Measurements from ENCODE around the gene LYZL1. TPM values are rescaled to one million over a fixed set of nuclear protein-coding genes. Genes with fewer than 3 reads are reported as not detected.
A peak's percentile ranks its signal among the peaks of the same experiment; 100 is the strongest.
"Not testable (repeated sequence)": the region's sequence is repeated elsewhere in the genome, so short reads cannot be mapped to it uniquely, and the experiment has no call there.

LYZL1 gene
- total RNA-seq, 3 donors from 2014 or later: not detected

- intact Hi-C loops (cut with DNase I; ENCODE audit: low total_unique reads): no loop called here
- TF ChIP-seq POLR2AphosphoS5 (IDR thresholded peaks at IDR 0.05) (no peak), CTCF (IDR thresholded peaks at IDR 0.05) (no peak), POLR2A (IDR thresholded peaks at IDR 0.05) (no peak)
Observed at GRCh38 chr10:29319205-29319781, 30.4 kb downstream of the LYZL1 start.

GRCh38 chr10:29320680-29321121 is 31.8 kb downstream of the LYZL1 start:
- intact Hi-C loops (cut with DNase I; ENCODE audit: low total_unique reads); DNase-seq (ENCODE audit: low spot score in 2 of 2); H3K36me3 ChIP-seq; H3K27ac ChIP-seq; H3K4me3 ChIP-seq; H3K9me3 ChIP-seq; H3K27me3 ChIP-seq; H3K4me1 ChIP-seq: not testable (repeated sequence)

More at GRCh38 chr10:29319205-29319781, 30.4 kb downstream of the LYZL1 start:
- Histone ChIP-seq H3K36me3 (no peaks in the 10 kb centered on the region), H3K27me3 (no peaks in the 10 kb centered on the region), H3K27ac (peak overlapping the region in 1 of 2 donors; percentile 4), H3K9me3 (no peaks in the 10 kb centered on the region), H3K4me3 (no peak overlapping the region), H3K4me1 (peaks cover 0 to 3% of the 10 kb centered on the region in 2 donors)
- DNase-seq (ENCODE audit: low spot score in 2 of 2): no peak

- Histone ChIP-seq H3K27ac (no peak overlapping the region), H3K4me1 (peaks cover 0 to 3% of the 10 kb centered on the region in 2 donors), H3K36me3 (no peaks in the 10 kb centered on the region), H3K4me3 (no peak overlapping the region), H3K27me3 (no peaks in the 10 kb centered on the region), H3K9me3 (no peaks in the 10 kb centered on the region)
- DNase-seq (ENCODE audit: low spot score in 2 of 2): no peak
- TF ChIP-seq CTCF (IDR thresholded peaks at IDR 0.05): no peak
- no peak for TF ChIP-seq POLR2A (IDR thresholded peaks at IDR 0.05)
- TF ChIP-seq POLR2AphosphoS5 (IDR thresholded peaks at IDR 0.05): no peak
- intact Hi-C loops (cut with DNase I; ENCODE audit: low total_unique reads): no loop called here
Observed at GRCh38 chr10:29321656-29322055, 32.8 kb downstream of the LYZL1 start.

GRCh38 chr10:29322918-29323317 is 34.0 kb downstream of the LYZL1 start:
- no peak for DNase-seq (ENCODE audit: low spot score in 2 of 2)
- H3K4me1 ChIP-seq: peaks cover 0 to 2% of the 10 kb centered on the region in 2 donors
- H3K27me3 ChIP-seq: no peaks in the 10 kb centered on the region
- no peaks in the 10 kb centered on the region for H3K9me3 ChIP-seq
- H3K4me3 ChIP-seq: no peak overlapping the region
- intact Hi-C loops (cut with DNase I; ENCODE audit: low total_unique reads): no loop called here
- H3K27ac ChIP-seq: no peak overlapping the region
- TF ChIP-seq CTCF (IDR thresholded peaks at IDR 0.05): no peak
- no peak for TF ChIP-seq POLR2AphosphoS5 (IDR thresholded peaks at IDR 0.05)
- TF ChIP-seq POLR2A (IDR thresholded peaks at IDR 0.05): no peak
- no peaks in the 10 kb centered on the region for H3K36me3 ChIP-seq

- no peak overlapping the region for H3K4me3 ChIP-seq
- H3K4me1 ChIP-seq: no peaks in the 10 kb centered on the region
- intact Hi-C loops (cut with DNase I; ENCODE audit: low total_unique reads): no loop called here
- no peak overlapping the region for H3K27ac ChIP-seq
- no peaks in the 10 kb centered on the region for H3K36me3 ChIP-seq
- no peaks in the 10 kb centered on the region for H3K27me3 ChIP-seq
- TF ChIP-seq POLR2A (IDR thresholded peaks at IDR 0.05) (no peak), POLR2AphosphoS5 (IDR thresholded peaks at IDR 0.05) (no peak), CTCF (IDR thresholded peaks at IDR 0.05) (no peak)
- H3K9me3 ChIP-seq: no peaks in the 10 kb centered on the region
- DNase-seq (ENCODE audit: low spot score in 2 of 2): no peak
Observed at GRCh38 chr10:29323367-29323766, 34.5 kb downstream of the LYZL1 start.

All from breast epithelium (tissue), 4 donors.